HUDEP-2 (cell line): ENCODE measurements around the gene TCIRG1.

ENCODE experiments used
- DNase-seq, 76 experiments: peaks; one replicate each; lab custom pipeline; 2025; ENCODE audit not compliant: unreplicated experiment in 76 of 76; lab: John Stamatoyannopoulos, UW

TCIRG1 gene

GRCh38 chr11:68016904-68017817, 21.7 kb upstream of the TCIRG1 start:
- peak in 50 of 76 experiments; percentile 12 to 68 (median 39) for DNase-seq

GRCh38 chr11:68017980-68018729, 20.7 kb upstream of the TCIRG1 start:
- no peak for DNase-seq

GRCh38 chr11:68018730-68019190, 20.1 kb upstream of the TCIRG1 start:
- DNase-seq, result no peak

- no peak for DNase-seq
Observed at GRCh38 chr11:68019486-68019885, 19.3 kb upstream of the TCIRG1 start.

GRCh38 chr11:68020575-68020974, 18.2 kb upstream of the TCIRG1 start:
- peak in 17 of 76 experiments; percentile 11 to 43 (median 26) for DNase-seq

GRCh38 chr11:68021167-68021787, 17.5 kb upstream of the TCIRG1 start:
- no peak for DNase-seq

GRCh38 chr11:68022531-68022930, 16.3 kb upstream of the TCIRG1 start:
- DNase-seq, result no peak

GRCh38 chr11:68024508-68024907, 14.3 kb upstream of the TCIRG1 start:
- DNase-seq, result no peak

- DNase-seq, result peak in 10 of 76 experiments; percentile 8 to 31 (median 18)
Observed at GRCh38 chr11:68025047-68025446, 13.8 kb upstream of the TCIRG1 start.

- no peak for DNase-seq
Observed at GRCh38 chr11:68026391-68027105, 12.3 kb upstream of the TCIRG1 start.

GRCh38 chr11:68027667-68028066, 11.2 kb upstream of the TCIRG1 start:
- no peak for DNase-seq

- no peak for DNase-seq
Observed at GRCh38 chr11:68028802-68029545, 9.9 kb upstream of the TCIRG1 start.

GRCh38 chr11:68030318-68031143, 8.3 kb upstream of the TCIRG1 start, which contains the start of gene NDUFS8:
TSS of gene NDUFS8 (plus strand) at chr11:68030681. CDS start at chr11:68032152, 1,471 bp downstream.
- DNase-seq, result peak; percentile 70 to 99 (median 96)

GRCh38 chr11:68031144-68031464, 7.7 kb upstream of the TCIRG1 start:
- DNase-seq, result peak in 42 of 76 experiments; percentile 14 to 67 (median 38)

GRCh38 chr11:68032003-68032402, 6.8 kb upstream of the TCIRG1 start:
- no peak for DNase-seq

- DNase-seq, result no peak
Observed at GRCh38 chr11:68032997-68033707, 5.7 kb upstream of the TCIRG1 start.

GRCh38 chr11:68033708-68034045, 5.1 kb upstream of the TCIRG1 start:
- DNase-seq, result no peak

GRCh38 chr11:68035266-68035876, 3.5 kb upstream of the TCIRG1 start:
- DNase-seq, result no peak
